GM12873 (cell line): ENCODE results near the gene USP31.

ENCODE experiments used
- CTCF ChIP-seq: IDR thresholded peaks from 2 replicates; pipeline ENCODE4 v1.5.1; 2012; ENCODE audit warnings: low read depth, mild to moderate bottlenecking, moderate library complexity, low read length, control low read depth; ENCODE audit not compliant: insufficient read depth; ENCODE audit errors: missing control alignments

USP31 gene

GRCh38 chr16:23146877-23147601, 2.2 kb downstream of the USP31 start:
- no peak for TF ChIP-seq CTCF

GRCh38 chr16:23145608-23146007, 3.6 kb downstream of the USP31 start:
- TF ChIP-seq CTCF: no peak

GRCh38 chr16:23145186-23145585, 4.1 kb downstream of the USP31 start:
- no peak for TF ChIP-seq CTCF

- no peak for TF ChIP-seq CTCF
Observed at GRCh38 chr16:23143391-23143790, 5.9 kb downstream of the USP31 start.

GRCh38 chr16:23141959-23142740, 7.1 kb downstream of the USP31 start:
- TF ChIP-seq CTCF: no peak

- TF ChIP-seq CTCF: no peak
Observed at GRCh38 chr16:23141500-23141899, 7.8 kb downstream of the USP31 start.

GRCh38 chr16:23141033-23141432, 8.2 kb downstream of the USP31 start:
- TF ChIP-seq CTCF: no peak
